CD4-positive, alpha-beta T cell treated with Interleukin-6 for 4 hours (primary cell): ENCODE results near the gene EVPL.

Source experiments
- DNase-seq: peaks from one replicate; pipeline ENCODE4 v3.0.0-alpha.2; 2020; ENCODE audit warnings: mixed read lengths

The EVPL gene

GRCh38 chr17:76017481-76018339 lies 9.4 kb downstream of the EVPL start:
- no peak for DNase-seq

- DNase-seq, result no peak
Measured at GRCh38 chr17:76014925-76015261, 12.2 kb downstream of the EVPL start.

- peak; percentile 85 for DNase-seq
Measured at GRCh38 chr17:76014100-76014924, 12.8 kb downstream of the EVPL start.

GRCh38 chr17:76013377-76013932 lies 13.7 kb downstream of the EVPL start:
- DNase-seq, result no peak

- no peak for DNase-seq
Measured at GRCh38 chr17:76011951-76012350, 15.2 kb downstream of the EVPL start.

GRCh38 chr17:76009969-76010661 lies 17.0 kb downstream of the EVPL start:
- no peak for DNase-seq

- no peak for DNase-seq
Measured at GRCh38 chr17:76009447-76009846, 17.7 kb downstream of the EVPL start.

- DNase-seq, result no peak
Measured at GRCh38 chr17:76008630-76009425, 18.3 kb downstream of the EVPL start.

- no peak for DNase-seq
Measured at GRCh38 chr17:76008208-76008607, 18.9 kb downstream of the EVPL start.

- no peak for DNase-seq
Measured at GRCh38 chr17:76007850-76008165, 19.3 kb downstream of the EVPL start.

GRCh38 chr17:76007131-76007849 lies 19.8 kb downstream of the EVPL start:
- DNase-seq, result no peak

- DNase-seq, result peak; percentile 88
Measured at GRCh38 chr17:76005263-76006149, 21.6 kb downstream of the EVPL start.

GRCh38 chr17:76004750-76005262 lies 22.3 kb downstream of the EVPL start:
- no peak for DNase-seq

- no peak for DNase-seq
Measured at GRCh38 chr17:76003915-76004314, 23.2 kb downstream of the EVPL start.

GRCh38 chr17:76002100-76002499 lies 25.0 kb downstream of the EVPL start:
- DNase-seq, result no peak

GRCh38 chr17:76000755-76001521 lies 26.2 kb downstream of the EVPL start, which contains the start of gene CDK3:
Gene CDK3, plus strand, starts transcription at chr17:76000855. Its CDS starts 571 bp downstream, at chr17:76001426.
- DNase-seq, result no peak

GRCh38 chr17:76000016-76000754 lies 26.9 kb downstream of the EVPL start:
- DNase-seq, result peak; percentile 68

- DNase-seq, result no peak
Measured at GRCh38 chr17:75998327-75998795, 28.7 kb downstream of the EVPL start.
